B cell (primary cell): ENCODE data around the gene DEDD2. TPM values are rescaled to one million over a fixed set of nuclear protein-coding genes. Genes with fewer than 3 reads are reported as not detected.

Experiments
- ATAC-seq: fragments of 200-7000 bp; cut with Tn5 transposase; one replicate; pipeline ENCODE4 v1.10.0; 2021; ENCODE audit warnings: low read depth, mild to moderate bottlenecking, moderate number of reproducible peaks, moderate library complexity
- CTCF ChIA-PET: fragments of 350-600 bp; sonication (Branson Sonifier 250); formaldehyde crosslinking; loops from one replicate; lab custom pipeline; 2021; ENCODE audit warnings: antibody characterized with exemption, inconsistent platforms; lab: Charles Lee
- POLR2A ChIA-PET: fragments of 350-600 bp; sonication (Branson Sonifier 250); formaldehyde crosslinking; loops from one replicate; lab custom pipeline; 2021; ENCODE audit warnings: antibody characterized with exemption; lab: Charles Lee
- DNase-seq: peaks from one replicate; pipeline ENCODE4 v3.0.0; 2013
- H2AFZ ChIP-seq: 2 replicates; pipeline ENCODE4 v1.6.1; 2012; ENCODE audit warnings: mild to moderate bottlenecking, low read depth, low read length; ENCODE audit not compliant: insufficient read depth, poor library complexity, severe bottlenecking
- H3K27ac ChIP-seq, 2 donors: 1 replicate in 1 of 2; 2 replicates in 1 of 2; pipeline ENCODE4 v1.5.1; 2012 to 2013; ENCODE audit warnings: low read length in 2 of 2, mild to moderate bottlenecking in 2 of 2, moderate library complexity in 1 of 2
- H3K27me3 ChIP-seq, 4 experiments: fragments of 200-600 bp in 1 of 4; sonication (generic) in 1 of 4; replicated peaks in 1 of 4; 1 replicate in 2 of 4; 2 replicates in 2 of 4; pipeline versions ENCODE4 v1.6.1 to v1.7.0; 2013 to 2016; ENCODE audit warnings: low read length in 3 of 4, mild to moderate bottlenecking in 2 of 4, mixed read lengths in 1 of 4, moderate library complexity in 1 of 4; ENCODE audit not compliant: insufficient read depth in 4 of 4, control insufficient read depth in 3 of 4; ENCODE audit errors: control extremely low read depth in 1 of 4
- H3K36me3 ChIP-seq, 2 experiments: replicated peaks in 1 of 2; 1 replicate in 1 of 2; 2 replicates in 1 of 2; pipeline versions ENCODE4 v1.6.1 to v1.7.1; 2013; ENCODE audit warnings: low read length in 1 of 2; ENCODE audit not compliant: insufficient read depth in 2 of 2, control insufficient read depth in 1 of 2; ENCODE audit errors: control extremely low read depth in 1 of 2, extremely low read depth in 1 of 2
- H3K4me1 ChIP-seq, 2 donors: fragments of 200-600 bp in 1 of 2; sonication (generic) in 1 of 2; 1 replicate in 1 of 2; 2 replicates in 1 of 2; pipeline versions ENCODE4 v1.5.1 to v1.6.1; 2013 to 2017; ENCODE audit warnings: low read length in 2 of 2; ENCODE audit not compliant: control insufficient read depth in 2 of 2, insufficient read depth in 2 of 2
- H3K4me2 ChIP-seq: replicated peaks from 2 replicates; pipeline ENCODE3; 2012; ENCODE audit warnings: mild to moderate bottlenecking, low read depth, low read length; ENCODE audit not compliant: poor library complexity, severe bottlenecking
- H3K4me3 ChIP-seq, 5 experiments: fragments of 200-600 bp in 1 of 5; sonication (generic) in 1 of 5; 1 replicate in 3 of 5; 2 replicates in 2 of 5; pipeline versions ENCODE4 v1.5.1 to v1.7.0; 2011 to 2016; ENCODE audit warnings: low read length in 4 of 5, mild to moderate bottlenecking in 4 of 5, low read depth in 2 of 5, control low read depth in 1 of 5, moderate library complexity in 1 of 5; ENCODE audit not compliant: insufficient read depth in 1 of 5; ENCODE audit errors: control extremely low read depth in 1 of 5, extremely low read depth in 1 of 5
- H3K79me2 ChIP-seq: fragments of 200-600 bp; sonication (generic); one replicate; pipeline ENCODE4 v1.6.0; 2016; ENCODE audit warnings: low read length; ENCODE audit not compliant: control insufficient read depth, insufficient read depth
- H3K9ac ChIP-seq: fragments of 200-600 bp; sonication (generic); 2 replicates; pipeline ENCODE4 v1.6.1; 2017; ENCODE audit warnings: mild to moderate bottlenecking, low read length, moderate library complexity
- H3K9me3 ChIP-seq, 3 donors: one replicate each; pipeline versions ENCODE4 v1.6.1 to v1.7.1; 2013; ENCODE audit warnings: low read length in 2 of 3; ENCODE audit not compliant: control insufficient read depth in 2 of 3, insufficient read depth in 1 of 3; ENCODE audit errors: control extremely low read depth in 1 of 3
- H4K20me1 ChIP-seq: 2 replicates; pipeline ENCODE4 v1.6.0; 2012; ENCODE audit warnings: mild to moderate bottlenecking, low read length; ENCODE audit not compliant: insufficient read depth, control insufficient read depth, poor library complexity, severe bottlenecking
- H3K27ac Mint-ChIP-seq: one replicate; pipeline ENCODE4 v1.8.0; 2021; ENCODE audit warnings: mixed read lengths
- H3K27me3 Mint-ChIP-seq: one replicate; pipeline ENCODE4 v1.8.0; 2021; ENCODE audit warnings: mixed read lengths
- H3K4me1 Mint-ChIP-seq: one replicate; pipeline ENCODE4 v1.8.0; 2021; ENCODE audit warnings: mixed read lengths
- H3K4me3 Mint-ChIP-seq: one replicate; pipeline ENCODE4 v1.8.0; 2021; ENCODE audit warnings: mixed read lengths
- H3K9me3 Mint-ChIP-seq: one replicate; pipeline ENCODE4 v1.8.0; 2022; ENCODE audit warnings: mixed read lengths; ENCODE audit not compliant: insufficient read depth
- CTCF ChIP-seq: fragments of 200-600 bp; IDR thresholded peaks from one replicate; pipeline ENCODE4 v1.8.0; 2022; ENCODE audit warnings: antibody characterized with exemption, mild to moderate bottlenecking
- EZH2 ChIP-seq: IDR thresholded peaks from 2 replicates; pipeline ENCODE4 v1.6.1; 2012; ENCODE audit warnings: borderline replicate concordance, low read depth, mild to moderate bottlenecking, moderate library complexity, low read length; ENCODE audit not compliant: insufficient read depth, poor library complexity, severe bottlenecking
- WGBS: methylation state at CpG from one replicate; pipeline ENCODE4 v1.1.5; 2013; ENCODE audit warnings: missing lambda C conversion rate; ENCODE audit not compliant: insufficient coverage; 5-methylcytosine and 5-hydroxymethylcytosine counted together
- intact Hi-C: fragments of 100-400 bp; cut with micrococcal nuclease; formaldehyde crosslinking; loops from one replicate; pipeline ENCODE4 v1.10.0; 2022
- polyA plus RNA-seq: library from polyadenylated mRNA; depleted of rRNA; stranded (reverse); fragments of >200 nt; gene quantifications from 2 replicates; pipeline ENCODE4 v1.2.3, GENCODE V29; 2012
- total RNA-seq, 2 donors: library from RNA; stranded (reverse); fragments of 120-200 nt in 1 of 2; gene quantifications; 1 replicate in 1 of 2; 2 replicates in 1 of 2; pipeline versions ENCODE4 v1.2.3 to v1.2.4, GENCODE V29; 2013 to 2022

The DEDD2 gene
- total and polyA plus RNA-seq, 2 donors (not counting 1 experiment from before 2014, with no cell fraction given): 52.8 to 90.6 TPM

GRCh38 chr19:42216653-42217519, 591 bp downstream of the DEDD2 start:
- H3K27ac Mint-ChIP-seq: peak overlapping the region; percentile 93
- H3K4me3 Mint-ChIP-seq: peak overlapping the region; percentile 85
- no peaks in the 10 kb centered on the region for H3K9me3 Mint-ChIP-seq
- ChIA-PET POLR2A (interaction anchor here (0.5 to 2.5 kb wide), 7 partner anchors 15 to 867 kb away, joined by 3 to 11 read pairs (median 4); partner anchors contain the start of gene POU2F2), CTCF (interaction anchor here (1.0 to 3.8 kb wide), 9 partner anchors 10 to 108 kb away, joined by 3 to 25 read pairs (median 4); no protein-coding TSS in a partner anchor)
- H3K4me2 ChIP-seq: peak overlapping the region; percentile 97
- peak overlapping the region; percentile 51 to 99 (median 98) for H3K4me3 ChIP-seq
- peak overlapping the region; percentile 97 to 98 for H3K27ac ChIP-seq
- DNase-seq (peak; percentile 47), ATAC-seq (peak; percentile 0)
- peak overlapping the region; percentile 99 for H3K9ac ChIP-seq
- H3K27me3 ChIP-seq: no peaks in the 10 kb centered on the region
- TF ChIP-seq CTCF (no peak), EZH2 (no peak)
- under 1% methylated on average over 78 of the region's 79 CpGs for WGBS
- H3K4me1 Mint-ChIP-seq: peaks cover 72% of the 10 kb centered on the region
- H4K20me1 ChIP-seq: peaks cover 67% of the 10 kb centered on the region
- no peaks in the 10 kb centered on the region for H3K27me3 Mint-ChIP-seq
- peaks cover 49 to 61% of the 10 kb centered on the region in 2 donors for H3K4me1 ChIP-seq
- peaks cover 8 to 29% of the 10 kb centered on the region in 2 experiments for H3K36me3 ChIP-seq
- peak overlapping the region; percentile 65 for H2AFZ ChIP-seq
- peaks cover 93% of the 10 kb centered on the region for H3K79me2 ChIP-seq
- H3K9me3 ChIP-seq: no peaks in the 10 kb centered on the region
- intact Hi-C loops: loop anchor here (1.0 to 2.0 kb wide), 6 partner anchors 16 to 108 kb away; partner anchors contain the start of genes ERF and MEGF8
